ENCODE data around the gene LCN15.

Gene LCN15

DNA sequence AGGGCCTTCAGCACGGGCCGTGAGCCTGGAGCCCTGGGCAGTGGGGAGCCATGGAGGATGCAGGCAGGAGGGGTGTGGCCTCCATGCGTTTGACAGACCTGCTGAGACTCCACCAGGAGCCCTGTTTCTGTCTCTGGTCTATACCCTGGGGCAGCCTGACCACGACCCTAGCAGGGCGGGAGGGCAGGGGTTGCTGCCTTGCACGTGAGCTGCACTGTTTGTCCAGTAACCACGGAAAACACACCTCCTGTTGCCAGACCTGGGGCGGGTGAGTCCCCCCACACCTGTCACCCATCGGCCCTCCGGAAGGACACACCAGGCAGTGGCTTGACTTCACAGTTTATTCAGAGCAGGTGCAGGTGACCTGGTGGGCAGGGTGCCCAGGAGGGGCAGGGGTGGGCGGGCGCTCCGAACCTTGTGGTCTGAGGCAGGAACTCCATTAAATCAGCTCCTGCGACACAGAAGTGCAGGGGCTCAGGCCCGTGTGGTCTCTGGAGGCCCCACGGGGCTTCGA is 10.2 kb downstream of the LCN15 start:
- DNase-seq, result no peak

DNA sequence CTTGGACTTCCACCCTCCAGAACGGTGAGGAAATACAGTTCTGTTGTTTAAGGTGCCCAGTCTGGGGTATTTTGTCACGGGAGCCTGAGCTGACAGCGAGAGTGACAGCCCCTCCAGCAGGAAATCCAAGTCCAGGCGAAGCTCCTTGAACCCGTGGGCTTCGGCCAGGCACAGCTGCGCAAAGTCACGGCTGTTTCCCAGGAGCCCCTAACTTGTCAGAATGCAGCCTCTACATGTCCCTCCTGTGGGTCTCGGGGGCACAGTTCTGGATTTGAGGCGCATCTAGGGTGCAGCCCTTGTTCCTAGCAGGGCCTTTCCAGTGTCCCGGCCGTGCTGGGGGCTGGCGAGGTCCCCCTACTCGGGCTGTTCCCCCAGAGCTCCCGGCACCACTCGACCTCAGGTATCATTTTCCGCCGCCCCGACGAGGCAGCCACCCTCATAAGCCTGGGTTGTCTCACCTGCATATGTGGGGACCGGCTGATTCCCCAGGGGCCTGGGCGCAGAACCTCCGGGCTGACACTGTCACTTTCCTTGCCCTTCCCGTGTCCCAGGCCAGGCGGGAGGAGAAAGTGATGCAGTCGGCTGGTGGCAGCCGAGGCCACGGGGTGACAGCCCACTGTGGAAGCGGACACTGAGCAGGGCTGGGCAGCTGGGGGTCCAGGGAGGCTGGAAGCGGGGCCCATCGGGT is 10.8 kb downstream of the LCN15 start:
- DNase-seq, result no peak

DNA sequence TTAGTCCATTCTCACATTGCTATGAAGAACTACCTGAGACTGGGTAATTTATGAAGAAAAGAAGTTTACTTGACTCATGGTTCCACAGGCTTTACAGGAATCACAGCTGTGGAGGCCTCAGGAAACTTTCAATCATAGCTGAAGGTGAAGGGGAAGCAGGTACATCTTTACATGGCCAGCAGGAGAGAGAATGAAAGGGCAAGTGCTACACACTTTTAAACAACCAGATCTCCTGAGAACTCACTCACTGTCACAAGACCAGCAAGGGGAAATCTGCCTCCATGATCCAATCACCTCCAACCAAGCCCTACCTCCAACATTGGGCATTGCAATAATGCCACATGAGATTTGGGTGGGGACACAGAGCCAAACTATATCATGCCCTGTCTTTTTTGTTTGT is 12.5 kb downstream of the LCN15 start:
- DNase-seq, result no peak

DNA sequence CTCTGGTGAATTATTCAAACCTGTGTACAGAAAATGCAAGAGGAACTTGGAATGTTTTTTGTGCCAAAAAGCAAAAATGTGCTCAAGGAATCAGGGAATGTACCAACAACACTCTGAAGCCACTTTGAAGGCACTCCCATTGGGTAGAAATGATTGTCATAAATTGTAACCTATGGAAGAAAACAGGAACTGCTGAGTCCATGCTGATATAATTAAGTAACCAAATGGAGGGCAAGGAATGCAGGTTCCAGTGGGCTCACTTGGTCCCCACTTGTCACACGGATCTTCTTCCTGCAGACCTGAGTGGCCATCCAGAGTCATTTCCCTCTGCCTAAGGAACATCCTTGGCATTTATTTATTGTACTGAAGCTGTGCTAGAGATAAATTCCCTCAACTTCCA is 13.1 kb downstream of the LCN15 start:
- DNase-seq, result no peak

GRCh38 chr9:136750526-136750925 is 13.8 kb downstream of the LCN15 start:
- DNase-seq, result no peak

DNA sequence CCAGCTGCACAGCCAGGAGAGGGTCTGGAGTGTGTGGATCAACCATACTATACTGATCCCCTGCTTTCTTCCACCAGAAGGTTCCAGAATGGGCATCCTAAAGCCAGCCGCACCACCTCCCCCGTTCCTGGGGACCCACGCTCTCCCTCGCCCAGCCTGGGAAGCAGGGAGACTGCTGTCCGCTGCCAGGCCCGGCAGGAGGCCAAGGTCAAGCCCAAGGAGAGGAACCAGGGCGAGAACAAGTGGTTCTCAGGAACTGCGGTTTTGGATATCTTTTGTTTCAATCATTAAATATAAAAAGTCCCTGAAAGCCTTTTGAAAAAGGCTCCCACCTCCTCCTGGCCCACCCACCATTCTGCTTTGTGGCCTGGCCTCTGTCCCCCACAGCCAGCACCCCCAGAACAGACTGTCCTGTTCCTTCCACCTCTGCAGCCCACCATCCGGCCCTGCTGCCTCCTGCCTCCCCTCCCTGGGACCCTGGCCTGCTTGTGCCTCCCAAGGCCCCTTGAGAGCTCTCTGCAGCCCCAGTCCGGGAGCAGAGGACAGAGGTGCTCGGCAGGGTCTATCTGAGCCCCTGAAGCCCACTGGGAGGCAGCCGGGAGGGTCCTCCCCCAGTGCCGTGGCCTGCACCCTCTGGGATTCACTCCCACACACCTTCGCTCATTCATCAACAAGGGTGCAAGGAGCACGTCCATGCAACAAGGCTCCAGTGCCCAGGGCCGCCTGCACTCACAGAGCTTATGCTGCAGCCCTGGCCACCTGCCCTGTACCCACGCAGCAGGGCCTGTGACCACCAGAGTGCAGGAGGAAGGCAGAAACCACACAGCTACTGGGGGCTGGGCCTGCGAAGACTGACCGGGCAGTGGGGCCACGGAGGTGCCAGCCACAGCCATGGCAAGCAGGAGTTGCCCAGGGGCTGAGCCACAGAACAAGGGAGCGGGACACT is 15.4 kb downstream of the LCN15 start:
- DNase-seq, result no peak

DNA sequence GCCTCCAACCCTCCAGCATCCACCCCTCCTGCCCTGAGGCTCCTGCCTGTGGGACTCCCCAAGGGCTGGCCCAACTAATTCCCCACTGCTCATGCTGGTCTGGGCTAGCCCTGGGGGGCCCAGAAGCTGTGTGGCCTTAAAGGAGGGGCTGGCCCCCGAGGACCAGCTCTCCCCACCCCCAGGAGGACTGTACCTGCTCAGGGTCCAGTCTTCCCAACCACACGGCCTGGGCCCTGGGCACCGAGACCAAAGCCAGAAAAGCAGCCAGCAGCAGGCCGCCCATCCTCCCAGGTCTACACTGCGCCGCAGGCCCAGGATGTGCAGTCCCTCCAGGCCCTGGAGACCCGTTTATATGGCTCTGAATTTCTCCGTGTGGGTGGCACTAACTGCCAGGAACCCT is 16.1 kb downstream of the LCN15 start, which contains the start of gene LCN6:
LCN6 (minus strand) TSS at position 325 of the 400 bp plus-strand sequence; CDS start at position 283, 42 bp downstream.
- no peak for DNase-seq

GRCh38 chr9:136747161-136748060 is 16.9 kb downstream of the LCN15 start:
- DNase-seq, result no peak

DNA sequence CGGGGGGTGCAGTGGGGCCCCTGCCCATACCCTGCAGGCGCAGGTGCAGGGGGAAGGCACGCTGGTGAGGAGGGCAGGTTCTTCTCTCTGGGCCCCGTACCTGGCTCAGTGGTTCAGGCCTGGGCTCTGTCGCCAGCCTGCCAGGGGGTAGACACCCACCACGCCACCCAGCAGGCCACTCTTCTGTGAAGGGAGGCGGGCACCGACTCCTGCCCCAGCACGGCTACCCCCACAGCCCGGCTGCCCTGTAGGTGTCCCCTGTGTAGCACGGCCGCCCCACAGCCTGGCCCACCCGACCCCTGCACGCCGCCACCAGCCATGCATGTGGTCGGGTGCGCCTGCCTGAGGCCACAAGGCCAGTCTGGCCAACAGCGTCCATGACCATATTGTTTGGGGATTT is 17.7 kb downstream of the LCN15 start:
- DNase-seq, result no peak

- no peak for DNase-seq
These were observed 18.2 kb downstream of the LCN15 start for GRCh38 chr9:136746155-136746490.

DNA sequence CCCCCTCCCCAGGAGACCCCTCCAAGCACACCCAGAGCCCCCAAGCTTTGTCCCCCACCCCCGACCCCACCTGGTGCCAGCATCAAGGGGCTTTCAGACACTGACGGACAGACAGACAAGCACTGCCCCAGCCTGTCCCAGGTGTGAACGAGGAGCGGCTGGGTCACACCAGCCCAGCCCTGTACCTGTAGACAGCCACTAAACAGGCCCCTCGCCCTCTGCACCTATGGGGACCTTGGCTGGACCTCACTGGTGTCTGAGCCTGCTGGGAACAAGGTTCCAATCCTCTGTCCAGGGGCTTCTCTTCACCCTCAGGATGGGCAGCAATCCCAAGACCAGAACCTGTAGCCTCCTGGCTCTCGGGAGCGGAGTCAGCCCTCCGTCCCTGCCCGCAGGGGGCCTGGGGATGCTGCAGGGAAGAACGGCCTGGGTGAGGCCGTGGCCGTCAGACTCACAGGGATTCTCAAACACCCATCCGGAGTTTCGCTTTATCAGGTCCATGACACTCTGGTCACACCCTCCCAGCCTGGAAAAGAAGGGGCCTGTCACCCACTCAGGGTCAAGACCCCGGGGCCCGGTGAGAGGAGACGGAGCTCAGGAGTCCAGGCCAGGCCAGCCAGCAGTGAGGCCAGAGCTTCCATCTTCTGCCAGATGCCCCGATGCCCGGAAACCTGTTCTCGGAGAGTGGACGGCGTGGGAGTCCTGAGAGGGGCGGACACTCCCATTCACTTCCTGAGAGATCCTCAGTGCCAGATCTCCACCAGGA is 18.7 kb downstream of the LCN15 start:
- DNase-seq, result no peak

GRCh38 chr9:136744773-136745172 is 19.5 kb downstream of the LCN15 start:
- no peak for DNase-seq

- no peak for DNase-seq
These were observed 20.6 kb downstream of the LCN15 start for GRCh38 chr9:136743639-136744211.

GRCh38 chr9:136742591-136743391 is 21.5 kb downstream of the LCN15 start, which contains the start of gene LCN10:
TSS of gene LCN10 (minus strand) at chr9:136742940. CDS start at chr9:136742903, 37 bp downstream.
- DNase-seq, result no peak

DNA sequence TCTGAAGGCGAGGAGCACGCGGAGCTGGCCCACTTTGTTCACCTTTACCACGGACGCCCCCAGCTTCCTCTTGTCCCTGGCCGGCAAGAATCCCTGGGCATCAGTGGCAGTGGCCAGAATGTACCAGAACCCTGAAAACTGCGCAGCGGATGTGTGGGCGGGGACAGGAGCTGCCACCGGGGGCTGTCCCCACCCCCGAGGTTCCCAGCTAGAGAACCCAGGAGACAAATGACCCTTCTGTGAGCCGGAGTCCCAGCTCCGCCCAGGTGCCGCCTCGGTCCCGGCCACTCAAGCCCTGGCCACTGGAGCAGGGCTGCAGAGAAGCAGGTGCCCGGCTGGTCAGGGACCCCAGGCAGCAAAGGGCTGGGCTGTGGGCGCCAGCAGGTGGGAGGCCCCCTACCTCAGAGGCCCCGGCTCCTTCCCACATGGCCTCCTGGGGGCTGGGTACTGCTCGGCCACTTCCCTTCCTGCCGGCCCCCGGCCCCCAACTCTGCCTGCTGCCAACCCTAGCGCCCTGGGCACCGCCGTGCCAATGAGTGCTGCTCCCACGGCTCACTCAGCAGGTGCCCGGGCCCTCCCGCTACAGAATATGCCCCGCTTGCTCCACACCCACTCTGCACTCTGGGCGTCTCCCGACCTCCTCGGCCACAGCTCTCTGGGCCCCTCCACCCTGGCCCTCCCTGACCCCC is 22.3 kb downstream of the LCN15 start:
- DNase-seq, result no peak

- DNase-seq, result no peak
These were observed 23.1 kb downstream of the LCN15 start for GRCh38 chr9:136740971-136741882.

- no peak for DNase-seq
These were observed 23.8 kb downstream of the LCN15 start for GRCh38 chr9:136740491-136740890.

- DNase-seq, result no peak
These were observed 24.2 kb downstream of the LCN15 start for GRCh38 chr9:136740069-136740468.

- DNase-seq, result no peak
These were observed 24.8 kb downstream of the LCN15 start for GRCh38 chr9:136739509-136739908.
